ENCODE data around the gene SERP1.

DNA sequence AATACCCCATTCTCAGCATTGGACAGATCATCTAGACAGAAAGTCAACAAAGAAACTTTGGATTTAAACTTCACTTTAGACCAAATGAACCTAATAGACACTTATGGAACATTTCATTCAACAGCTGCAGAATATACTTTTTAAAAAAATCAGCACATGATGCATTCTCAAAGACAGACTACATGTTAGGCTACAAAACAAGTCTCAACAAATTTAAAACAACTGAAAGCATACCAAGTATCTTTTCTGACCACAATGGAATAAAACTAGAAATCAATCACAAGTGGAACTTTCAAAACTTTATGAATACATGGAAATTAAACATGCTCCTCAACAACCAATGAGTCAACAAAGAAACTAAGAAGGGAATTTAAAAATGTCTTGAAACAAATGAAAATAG is 37.9 kb downstream of the SERP1 start:
- TF ChIP-seq, protein P1, sequence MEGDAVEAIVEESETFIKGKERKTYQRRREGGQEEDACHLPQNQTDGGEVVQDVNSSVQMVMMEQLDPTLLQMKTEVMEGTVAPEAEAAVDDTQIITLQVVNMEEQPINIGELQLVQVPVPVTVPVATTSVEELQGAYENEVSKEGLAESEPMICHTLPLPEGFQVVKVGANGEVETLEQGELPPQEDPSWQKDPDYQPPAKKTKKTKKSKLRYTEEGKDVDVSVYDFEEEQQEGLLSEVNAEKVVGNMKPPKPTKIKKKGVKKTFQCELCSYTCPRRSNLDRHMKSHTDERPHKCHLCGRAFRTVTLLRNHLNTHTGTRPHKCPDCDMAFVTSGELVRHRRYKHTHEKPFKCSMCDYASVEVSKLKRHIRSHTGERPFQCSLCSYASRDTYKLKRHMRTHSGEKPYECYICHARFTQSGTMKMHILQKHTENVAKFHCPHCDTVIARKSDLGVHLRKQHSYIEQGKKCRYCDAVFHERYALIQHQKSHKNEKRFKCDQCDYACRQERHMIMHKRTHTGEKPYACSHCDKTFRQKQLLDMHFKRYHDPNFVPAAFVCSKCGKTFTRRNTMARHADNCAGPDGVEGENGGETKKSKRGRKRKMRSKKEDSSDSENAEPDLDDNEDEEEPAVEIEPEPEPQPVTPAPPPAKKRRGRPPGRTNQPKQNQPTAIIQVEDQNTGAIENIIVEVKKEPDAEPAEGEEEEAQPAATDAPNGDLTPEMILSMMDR (conservative IDR thresholded peaks at IDR 0.05; ENCODE audit: low read length) = no peak
- TF ChIP-seq EZH2phosphoT487 (IDR thresholded peaks at IDR 0.05; ENCODE audit: borderline replicate concordance, low read depth, low read length) = no peak
